Breast epithelium (tissue), 4 donors: ENCODE measurements around the gene ABCC6. TPM values are rescaled to one million over a fixed set of nuclear protein-coding genes. Genes with fewer than 3 reads are reported as not detected.
"Not testable (repeated sequence)": the region's sequence is repeated elsewhere in the genome, so short reads cannot be mapped to it uniquely, and the experiment has no call there.

Experiments used
- DNase-seq, 2 donors: peaks; one replicate each; pipeline ENCODE4 v3.0.0-alpha.2; 2019; ENCODE audit warnings: low spot score in 2 of 2
- H3K27ac ChIP-seq, 2 donors: fragments of 200-600 bp; sonication (generic) in 1 of 2; one replicate each; pipeline ENCODE4 v1.5.1; 2016 to 2019; ENCODE audit warnings: mild to moderate bottlenecking in 1 of 2
- H3K27me3 ChIP-seq, 2 donors: fragments of 200-600 bp; sonication (generic) in 1 of 2; one replicate each; pipeline versions ENCODE4 v1.5.1 to v1.6.0; 2017 to 2019; ENCODE audit warnings: control low read depth in 1 of 2, mild to moderate bottlenecking in 1 of 2
- H3K36me3 ChIP-seq: fragments of 200-600 bp; one replicate; pipeline ENCODE4 v1.5.1; 2019
- H3K4me1 ChIP-seq, 2 donors: fragments of 200-600 bp; sonication (generic); one replicate each; pipeline ENCODE4 v1.5.1; 2016 to 2019; ENCODE audit warnings: control low read depth in 1 of 2
- H3K4me3 ChIP-seq, 3 donors: fragments of 200-600 bp; sonication (generic); 1 replicate in 2 of 3; 2 replicates in 1 of 3; pipeline ENCODE4 v1.5.1; 2016 to 2019; ENCODE audit warnings: mild to moderate bottlenecking in 3 of 3, moderate library complexity in 2 of 3
- H3K9me3 ChIP-seq, 2 donors: fragments of 200-600 bp; sonication (generic) in 1 of 2; one replicate each; pipeline ENCODE4 v1.5.1; 2016 to 2019; ENCODE audit warnings: control low read depth in 1 of 2
- POLR2A ChIP-seq: fragments of 450-650 bp; IDR thresholded peaks from one replicate; pipeline ENCODE4 v1.6.1; 2016; ENCODE audit warnings: antibody characterized with exemption, mild to moderate bottlenecking, moderate library complexity
- POLR2AphosphoS5 ChIP-seq, 3 donors: sonication (generic); formaldehyde crosslinking; IDR thresholded peaks; one replicate each; pipeline ENCODE4 v1.6.1; 2017; ENCODE audit warnings: antibody characterized with exemption in 3 of 3
- intact Hi-C: fragments of 100-400 bp; cut with DNase I; formaldehyde crosslinking; loops from one replicate; pipeline ENCODE4 v1.15.1; 2023; ENCODE audit warnings: low total_unique reads
- total RNA-seq, 3 donors: library from RNA; depleted of rRNA; stranded (reverse); fragments of >200 nt; gene quantifications; one replicate each; pipeline ENCODE4 v1.1.0, GENCODE V29; 2016
- TF ChIP-seq, protein P1 (sequence below), 3 donors: fragments of 450-650 bp; IDR thresholded peaks; one replicate each; pipeline ENCODE4 v1.5.1; 2016 to 2017; ENCODE audit warnings: antibody characterized with exemption in 3 of 3, mild to moderate bottlenecking in 3 of 3, moderate library complexity in 3 of 3

ABCC6 gene
- total RNA-seq, 3 donors from 2014 or later: 3.6 to 4.2 (median 3.8) TPM

DNA sequence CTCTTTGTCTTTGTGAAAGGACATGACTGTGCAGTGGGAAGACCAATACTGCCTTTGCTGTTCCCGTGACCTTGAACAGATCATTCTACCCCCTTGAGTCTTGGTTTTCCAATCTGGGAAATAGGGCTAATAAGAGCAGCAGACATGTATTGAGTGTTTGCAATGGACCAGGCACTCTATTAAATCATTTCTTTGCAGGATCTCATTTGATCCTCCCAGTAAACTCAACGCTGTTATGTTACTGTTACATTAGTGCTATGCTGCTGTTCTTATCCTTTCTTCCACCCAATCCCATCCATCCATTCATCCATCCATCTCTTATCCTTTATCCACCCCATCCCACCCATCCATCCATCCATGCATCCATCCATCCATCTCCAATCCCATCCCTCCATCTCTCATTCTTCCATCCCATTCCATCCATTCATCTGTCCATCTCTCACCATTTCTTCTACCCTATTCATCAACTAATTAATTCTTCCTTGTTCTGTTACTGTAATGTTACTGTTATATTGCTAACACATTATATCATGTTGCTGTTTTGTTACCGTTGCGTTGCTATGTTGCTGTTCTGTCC is 65.1 kb downstream of the ABCC6 start:
- TF ChIP-seq, protein P1, sequence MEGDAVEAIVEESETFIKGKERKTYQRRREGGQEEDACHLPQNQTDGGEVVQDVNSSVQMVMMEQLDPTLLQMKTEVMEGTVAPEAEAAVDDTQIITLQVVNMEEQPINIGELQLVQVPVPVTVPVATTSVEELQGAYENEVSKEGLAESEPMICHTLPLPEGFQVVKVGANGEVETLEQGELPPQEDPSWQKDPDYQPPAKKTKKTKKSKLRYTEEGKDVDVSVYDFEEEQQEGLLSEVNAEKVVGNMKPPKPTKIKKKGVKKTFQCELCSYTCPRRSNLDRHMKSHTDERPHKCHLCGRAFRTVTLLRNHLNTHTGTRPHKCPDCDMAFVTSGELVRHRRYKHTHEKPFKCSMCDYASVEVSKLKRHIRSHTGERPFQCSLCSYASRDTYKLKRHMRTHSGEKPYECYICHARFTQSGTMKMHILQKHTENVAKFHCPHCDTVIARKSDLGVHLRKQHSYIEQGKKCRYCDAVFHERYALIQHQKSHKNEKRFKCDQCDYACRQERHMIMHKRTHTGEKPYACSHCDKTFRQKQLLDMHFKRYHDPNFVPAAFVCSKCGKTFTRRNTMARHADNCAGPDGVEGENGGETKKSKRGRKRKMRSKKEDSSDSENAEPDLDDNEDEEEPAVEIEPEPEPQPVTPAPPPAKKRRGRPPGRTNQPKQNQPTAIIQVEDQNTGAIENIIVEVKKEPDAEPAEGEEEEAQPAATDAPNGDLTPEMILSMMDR (IDR thresholded peaks at IDR 0.05): no peak
- TF ChIP-seq POLR2AphosphoS5 (IDR thresholded peaks at IDR 0.05) (no peak), POLR2A (no peak)
- no peaks in the 10 kb centered on the region for H3K4me1 ChIP-seq
- no peaks in the 10 kb centered on the region for H3K36me3 ChIP-seq
- no peak for DNase-seq
- intact Hi-C loops: no loop called here
- no peak overlapping the region for H3K27ac ChIP-seq
- no peaks in the 10 kb centered on the region for H3K27me3 ChIP-seq
- H3K9me3 ChIP-seq: peaks cover 13 to 15% of the 10 kb centered on the region in 2 donors
- no peak overlapping the region for H3K4me3 ChIP-seq

DNA sequence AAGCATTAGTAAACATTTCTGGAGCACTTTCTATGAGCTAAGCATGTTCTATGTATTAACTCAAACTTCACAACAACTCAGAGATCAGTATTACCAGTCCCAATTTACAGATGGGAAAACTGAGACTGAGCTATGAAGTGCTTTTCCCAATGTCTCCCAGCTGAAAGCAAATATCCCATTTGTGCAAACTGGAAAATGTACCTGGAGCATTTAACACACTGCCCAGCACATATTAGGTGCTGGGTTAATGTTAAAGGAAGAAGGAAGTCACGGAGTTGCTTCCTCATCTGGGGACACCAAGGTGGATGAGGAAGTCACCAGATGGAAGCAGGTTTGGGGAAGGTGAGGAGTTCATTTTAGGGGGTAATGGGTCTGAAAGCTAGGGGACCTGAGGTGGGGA is 66.1 kb downstream of the ABCC6 start:
- H3K4me3 ChIP-seq: no peak overlapping the region
- no peaks in the 10 kb centered on the region for H3K36me3 ChIP-seq
- intact Hi-C loops: no loop called here
- peaks cover 13 to 15% of the 10 kb centered on the region in 2 donors for H3K9me3 ChIP-seq
- no peak overlapping the region for H3K27ac ChIP-seq
- no peaks in the 10 kb centered on the region for H3K4me1 ChIP-seq
- no peak for DNase-seq
- H3K27me3 ChIP-seq: no peaks in the 10 kb centered on the region
- TF ChIP-seq POLR2A (no peak), POLR2AphosphoS5 (IDR thresholded peaks at IDR 0.05) (no peak)
- TF ChIP-seq, protein P1 (IDR thresholded peaks at IDR 0.05): no peak

DNA sequence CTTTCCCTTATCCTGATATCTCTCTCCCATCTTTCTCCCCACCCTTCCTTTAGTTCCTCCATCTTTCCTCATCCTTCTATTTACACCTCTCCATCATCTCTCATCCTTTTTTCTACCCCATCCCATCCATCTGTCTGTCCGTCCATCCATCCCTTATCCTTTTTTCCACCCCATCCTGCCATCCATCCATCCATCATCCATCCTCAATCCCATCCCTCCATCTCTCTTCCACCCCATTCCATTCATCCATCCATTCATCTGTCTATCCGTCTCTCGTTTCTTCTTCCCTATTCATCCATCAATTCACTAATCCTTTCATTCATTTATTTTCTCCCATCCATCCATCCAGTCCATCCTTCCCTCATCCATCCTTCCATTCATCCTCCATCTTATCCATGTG is 68.1 kb downstream of the ABCC6 start:
- H3K4me1 ChIP-seq: peaks cover 0 to 4% of the 10 kb centered on the region in 2 donors
- H3K9me3 ChIP-seq: peaks cover 13 to 15% of the 10 kb centered on the region in 2 donors
- no peak for DNase-seq
- no peaks in the 10 kb centered on the region for H3K27me3 ChIP-seq
- intact Hi-C loops: no loop called here
- no peak overlapping the region for H3K27ac ChIP-seq
- H3K36me3 ChIP-seq: no peaks in the 10 kb centered on the region
- TF ChIP-seq POLR2A (no peak), POLR2AphosphoS5 (IDR thresholded peaks at IDR 0.05) (no peak)
- TF ChIP-seq, protein P1 (IDR thresholded peaks at IDR 0.05): no peak
- H3K4me3 ChIP-seq: no peak overlapping the region

DNA sequence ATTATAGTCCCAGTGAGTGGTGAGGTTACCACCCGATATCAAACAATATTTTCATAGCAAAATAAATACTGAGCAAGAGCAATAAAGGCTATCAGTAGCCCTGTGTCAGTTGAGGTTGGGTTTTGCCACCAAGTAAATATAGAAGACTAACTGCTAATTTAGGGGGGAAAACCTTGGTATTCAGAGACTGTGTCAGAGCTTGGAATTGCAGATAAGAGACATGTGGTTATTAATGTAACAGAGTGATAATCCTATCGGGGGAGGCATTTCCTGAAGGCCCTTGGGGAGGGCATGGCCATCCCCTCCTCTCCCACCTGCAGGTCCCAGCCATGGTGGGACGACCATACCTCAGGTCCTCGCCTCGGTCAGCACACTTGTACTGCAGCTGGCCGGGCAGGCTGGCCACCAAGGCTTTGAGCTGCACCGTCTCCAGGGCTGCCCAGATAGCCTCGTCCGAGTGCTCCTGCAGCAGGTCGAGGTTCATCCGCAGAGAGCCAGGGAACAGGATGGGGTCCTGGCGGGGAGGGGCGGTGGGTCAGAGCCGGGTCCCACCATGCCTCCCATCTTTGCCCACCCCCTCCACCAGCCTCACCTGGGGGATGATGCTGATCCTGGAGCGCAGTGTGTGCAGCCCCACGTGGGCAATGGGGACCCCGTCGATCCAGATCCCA is 68.9 kb downstream of the ABCC6 start:
- Histone ChIP-seq H3K9me3 (peaks cover 7 to 9% of the 10 kb centered on the region in 2 donors), H3K36me3 (no peaks in the 10 kb centered on the region), H3K27me3 (no peaks in the 10 kb centered on the region), H3K4me3 (no peak overlapping the region), H3K4me1 (peaks cover 0 to 9% of the 10 kb centered on the region in 2 donors), H3K27ac (no peak overlapping the region)
- no peak for DNase-seq
- TF ChIP-seq POLR2AphosphoS5 (IDR thresholded peaks at IDR 0.05) (no peak), POLR2A (no peak)
- TF ChIP-seq, protein P1 (IDR thresholded peaks at IDR 0.05): no peak
- intact Hi-C loops: no loop called here

DNA sequence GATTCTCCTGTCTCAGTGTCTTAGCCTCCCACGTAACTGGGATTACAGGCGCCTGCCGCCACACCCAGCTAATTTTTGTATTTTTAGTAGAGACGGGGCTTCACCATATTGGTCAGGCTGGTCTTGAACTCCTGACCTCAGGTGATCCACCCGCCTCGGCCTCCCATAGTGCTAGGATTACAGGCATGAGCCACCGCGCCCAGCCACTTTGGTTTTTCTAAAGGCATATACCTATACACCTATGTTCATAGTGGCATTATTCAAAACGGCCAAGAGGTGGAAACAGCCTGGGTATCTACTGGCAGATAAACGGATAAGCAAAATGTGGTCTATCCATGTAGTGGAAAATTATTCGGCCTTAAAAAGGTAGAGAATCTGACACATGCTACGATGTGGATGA is 70.3 kb downstream of the ABCC6 start:
- H3K27me3 ChIP-seq, H3K4me1 ChIP-seq, H3K27ac ChIP-seq, DNase-seq, H3K4me3 ChIP-seq, H3K36me3 ChIP-seq, intact Hi-C loops, H3K9me3 ChIP-seq: not testable (repeated sequence)
